ENCODE results near the gene GJC3. TPM values are rescaled to one million over a fixed set of nuclear protein-coding genes. Genes with fewer than 3 reads are reported as not detected.

The GJC3 gene
- total and polyA plus RNA-seq, 2 of the 13 experiments (the other 11 are each of a cell fraction or from before 2014, with no cell fraction given): 0.75 to 1.4 TPM

DNA sequence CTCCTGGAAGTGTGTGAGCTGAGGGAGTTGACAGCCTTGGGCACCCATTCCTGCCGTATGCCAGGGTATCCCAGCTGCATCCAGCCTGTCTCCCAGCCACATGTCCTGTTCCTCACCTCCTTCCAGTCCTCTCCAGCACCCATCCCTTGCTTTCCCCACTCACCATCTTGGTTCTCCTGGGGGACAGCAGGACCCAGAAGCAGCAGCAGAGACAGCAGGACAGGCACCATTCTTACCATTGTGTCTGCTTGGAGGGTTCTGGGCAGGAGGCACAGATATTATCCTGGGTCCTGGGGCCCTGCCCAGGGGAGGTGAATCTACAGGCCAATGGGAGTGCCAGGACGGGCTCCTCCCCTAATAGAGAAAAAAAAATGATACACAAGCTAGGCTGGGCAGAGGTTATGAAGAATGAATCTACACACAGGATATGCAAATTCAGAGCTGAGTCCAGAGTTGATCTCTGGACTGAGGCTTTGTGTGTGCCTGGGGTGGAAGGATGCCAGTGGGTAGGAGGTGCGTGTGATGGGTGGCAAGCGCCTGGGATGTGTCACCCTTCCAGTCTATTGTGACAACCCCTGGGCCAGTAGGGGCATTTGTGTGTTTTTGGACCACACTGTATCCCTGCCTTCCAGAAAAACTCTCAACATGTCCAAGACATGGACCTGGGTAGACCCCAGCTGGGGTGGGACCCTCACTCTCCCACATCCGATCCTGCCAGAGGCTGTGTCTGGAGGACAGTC is 46.5 kb upstream of the GJC3 start, which contains the start of gene AZGP1 (continued):
- TF ChIP-seq TOPORS (CRISPR knock-in tag; IDR thresholded peaks at IDR 0.05): no peak
- no peak for TF ChIP-seq ETV6 (CRISPR knock-in tag; conservative IDR thresholded peaks at IDR 0.05)
- no peak for TF ChIP-seq ZFP36L2 (CRISPR knock-in tag; IDR thresholded peaks at IDR 0.05)
- TF ChIP-seq SMAD3 (CRISPR knock-in tag; IDR thresholded peaks at IDR 0.05): peak; percentile 76
- TF ChIP-seq, protein P1, sequence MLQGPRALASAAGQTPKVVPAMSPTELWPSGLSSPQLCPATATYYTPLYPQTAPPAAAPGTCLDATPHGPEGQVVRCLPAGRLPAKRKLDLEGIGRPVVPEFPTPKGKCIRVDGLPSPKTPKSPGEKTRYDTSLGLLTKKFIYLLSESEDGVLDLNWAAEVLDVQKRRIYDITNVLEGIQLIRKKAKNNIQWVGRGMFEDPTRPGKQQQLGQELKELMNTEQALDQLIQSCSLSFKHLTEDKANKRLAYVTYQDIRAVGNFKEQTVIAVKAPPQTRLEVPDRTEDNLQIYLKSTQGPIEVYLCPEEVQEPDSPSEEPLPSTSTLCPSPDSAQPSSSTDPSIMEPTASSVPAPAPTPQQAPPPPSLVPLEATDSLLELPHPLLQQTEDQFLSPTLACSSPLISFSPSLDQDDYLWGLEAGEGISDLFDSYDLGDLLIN (CRISPR knock-in tag; IDR thresholded peaks at IDR 0.05; ENCODE audit: borderline replicate concordance): no peak
- TF ChIP-seq, protein P2, sequence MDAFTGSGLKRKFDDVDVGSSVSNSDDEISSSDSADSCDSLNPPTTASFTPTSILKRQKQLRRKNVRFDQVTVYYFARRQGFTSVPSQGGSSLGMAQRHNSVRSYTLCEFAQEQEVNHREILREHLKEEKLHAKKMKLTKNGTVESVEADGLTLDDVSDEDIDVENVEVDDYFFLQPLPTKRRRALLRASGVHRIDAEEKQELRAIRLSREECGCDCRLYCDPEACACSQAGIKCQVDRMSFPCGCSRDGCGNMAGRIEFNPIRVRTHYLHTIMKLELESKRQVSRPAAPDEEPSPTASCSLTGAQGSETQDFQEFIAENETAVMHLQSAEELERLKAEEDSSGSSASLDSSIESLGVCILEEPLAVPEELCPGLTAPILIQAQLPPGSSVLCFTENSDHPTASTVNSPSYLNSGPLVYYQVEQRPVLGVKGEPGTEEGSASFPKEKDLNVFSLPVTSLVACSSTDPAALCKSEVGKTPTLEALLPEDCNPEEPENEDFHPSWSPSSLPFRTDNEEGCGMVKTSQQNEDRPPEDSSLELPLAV (CRISPR knock-in tag; conservative IDR thresholded peaks at IDR 0.05; ENCODE audit: low read depth): no peak
- peak; percentile 63; the same call in 1 of the 2 replicates for TF ChIP-seq KDM6A (CRISPR knock-in tag; IDR thresholded peaks at IDR 0.05; ENCODE audit: low read depth)
- TF ChIP-seq TOE1 (CRISPR knock-in tag; IDR thresholded peaks at IDR 0.05): no peak
- TF ChIP-seq NCOR1 (IDR thresholded peaks at IDR 0.05; ENCODE audit: borderline replicate concordance, low read length): peak; percentile 19; the same call in 1 of the 2 replicates
- TF ChIP-seq, protein P3, sequence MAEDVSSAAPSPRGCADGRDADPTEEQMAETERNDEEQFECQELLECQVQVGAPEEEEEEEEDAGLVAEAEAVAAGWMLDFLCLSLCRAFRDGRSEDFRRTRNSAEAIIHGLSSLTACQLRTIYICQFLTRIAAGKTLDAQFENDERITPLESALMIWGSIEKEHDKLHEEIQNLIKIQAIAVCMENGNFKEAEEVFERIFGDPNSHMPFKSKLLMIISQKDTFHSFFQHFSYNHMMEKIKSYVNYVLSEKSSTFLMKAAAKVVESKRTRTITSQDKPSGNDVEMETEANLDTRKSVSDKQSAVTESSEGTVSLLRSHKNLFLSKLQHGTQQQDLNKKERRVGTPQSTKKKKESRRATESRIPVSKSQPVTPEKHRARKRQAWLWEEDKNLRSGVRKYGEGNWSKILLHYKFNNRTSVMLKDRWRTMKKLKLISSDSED (CRISPR knock-in tag; IDR thresholded peaks at IDR 0.05): no peak
- TF ChIP-seq ZNF549 (CRISPR knock-in tag; IDR thresholded peaks at IDR 0.05): no peak
- TF ChIP-seq, protein P4, sequence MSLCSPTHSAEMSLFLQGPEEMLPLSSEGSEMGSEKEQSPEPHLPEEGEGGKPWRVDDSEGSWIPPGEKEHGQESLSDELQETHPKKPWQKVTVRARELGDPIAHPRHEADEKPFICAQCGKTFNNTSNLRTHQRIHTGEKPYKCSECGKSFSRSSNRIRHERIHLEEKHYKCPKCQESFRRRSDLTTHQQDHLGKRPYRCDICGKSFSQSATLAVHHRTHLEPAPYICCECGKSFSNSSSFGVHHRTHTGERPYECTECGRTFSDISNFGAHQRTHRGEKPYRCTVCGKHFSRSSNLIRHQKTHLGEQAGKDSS (CRISPR knock-in tag; IDR thresholded peaks at IDR 0.05; ENCODE audit: borderline replicate concordance, low read depth): 0 out of 2 replicates have a peak, but pooled peaks have one; percentile 42
- TF ChIP-seq, protein P5, sequence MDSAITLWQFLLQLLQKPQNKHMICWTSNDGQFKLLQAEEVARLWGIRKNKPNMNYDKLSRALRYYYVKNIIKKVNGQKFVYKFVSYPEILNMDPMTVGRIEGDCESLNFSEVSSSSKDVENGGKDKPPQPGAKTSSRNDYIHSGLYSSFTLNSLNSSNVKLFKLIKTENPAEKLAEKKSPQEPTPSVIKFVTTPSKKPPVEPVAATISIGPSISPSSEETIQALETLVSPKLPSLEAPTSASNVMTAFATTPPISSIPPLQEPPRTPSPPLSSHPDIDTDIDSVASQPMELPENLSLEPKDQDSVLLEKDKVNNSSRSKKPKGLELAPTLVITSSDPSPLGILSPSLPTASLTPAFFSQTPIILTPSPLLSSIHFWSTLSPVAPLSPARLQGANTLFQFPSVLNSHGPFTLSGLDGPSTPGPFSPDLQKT (CRISPR knock-in tag; IDR thresholded peaks at IDR 0.05; ENCODE audit: borderline replicate concordance): no peak
- no peak for TF ChIP-seq SIX4 (CRISPR knock-in tag; IDR thresholded peaks at IDR 0.05)
- TF ChIP-seq NKX3-1 (CRISPR knock-in tag; IDR thresholded peaks at IDR 0.05): no peak
- TF ChIP-seq ARNT2 (CRISPR knock-in tag; IDR thresholded peaks at IDR 0.05; ENCODE audit: low read depth): no peak; the same call in 1 of the 2 replicates
- TF ChIP-seq HCFC1 (IDR thresholded peaks at IDR 0.05; ENCODE audit: low read depth, low read length): no peak; the same call in 1 of the 2 replicates
- TF ChIP-seq, protein P6, sequence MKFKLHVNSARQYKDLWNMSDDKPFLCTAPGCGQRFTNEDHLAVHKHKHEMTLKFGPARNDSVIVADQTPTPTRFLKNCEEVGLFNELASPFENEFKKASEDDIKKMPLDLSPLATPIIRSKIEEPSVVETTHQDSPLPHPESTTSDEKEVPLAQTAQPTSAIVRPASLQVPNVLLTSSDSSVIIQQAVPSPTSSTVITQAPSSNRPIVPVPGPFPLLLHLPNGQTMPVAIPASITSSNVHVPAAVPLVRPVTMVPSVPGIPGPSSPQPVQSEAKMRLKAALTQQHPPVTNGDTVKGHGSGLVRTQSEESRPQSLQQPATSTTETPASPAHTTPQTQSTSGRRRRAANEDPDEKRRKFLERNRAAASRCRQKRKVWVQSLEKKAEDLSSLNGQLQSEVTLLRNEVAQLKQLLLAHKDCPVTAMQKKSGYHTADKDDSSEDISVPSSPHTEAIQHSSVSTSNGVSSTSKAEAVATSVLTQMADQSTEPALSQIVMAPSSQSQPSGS (CRISPR knock-in tag; IDR thresholded peaks at IDR 0.05): no peak
- no peak for TF ChIP-seq ZNF234 (CRISPR knock-in tag; conservative IDR thresholded peaks at IDR 0.05)
- peak; percentile 38 for TF ChIP-seq MED8 (CRISPR knock-in tag; IDR thresholded peaks at IDR 0.05; ENCODE audit: insufficient replicate concordance)
- no peak for TF ChIP-seq ZNF3 (CRISPR knock-in tag; IDR thresholded peaks at IDR 0.05)
- TF ChIP-seq TEAD2 (CRISPR knock-in tag; IDR thresholded peaks at IDR 0.05): no peak
- no peak for TF ChIP-seq CBX2 (IDR thresholded peaks at IDR 0.05; ENCODE audit: low read depth, low read length)
- TF ChIP-seq CBX2 (CRISPR knock-in tag; IDR thresholded peaks at IDR 0.05; ENCODE audit: low read depth): no peak

Data from HepG2 (cell line).